ENCODE results near the gene KCNQ4. TPM values are rescaled to one million over a fixed set of nuclear protein-coding genes. Genes with fewer than 3 reads are reported as not detected.

KCNQ4 gene
- total and polyA plus RNA-seq, 10 of the 15 experiments (the other 5 are each of a cell fraction or from before 2014, with no cell fraction given), result 0.04 to 0.18 (median 0.08) TPM; not detected in 2

GRCh38 chr1:40753142-40753882 lies 30.3 kb upstream of the KCNQ4 start (continued):
- TF ChIP-seq CEBPZ (IDR thresholded peaks at IDR 0.05; ENCODE audit: low read depth, low read length) (no peak), SMAD5 (IDR thresholded peaks at IDR 0.05; ENCODE audit: low read depth) (no peak), POU2F2 (IDR thresholded peaks at IDR 0.05; ENCODE audit: borderline replicate concordance, low read depth, low read length) (peak; percentile 45; the same call in 1 of the 3 replicates), ESRRA (IDR thresholded peaks at IDR 0.05; ENCODE audit: low read length) (no peak), STAT1 (conservative IDR thresholded peaks at IDR 0.05) (no peak), HCFC1 (IDR thresholded peaks at IDR 0.05; ENCODE audit: low read length) (no peak), ZNF24 (IDR thresholded peaks at IDR 0.05) (no peak), PML (IDR thresholded peaks at IDR 0.05; ENCODE audit: low read length) (no peak), SP1 (IDR thresholded peaks at IDR 0.05; ENCODE audit: low read depth, low read length) (no peak), ASH2L (IDR thresholded peaks at IDR 0.05; ENCODE audit: borderline replicate concordance, low read depth) (no peak), ZSCAN29 (IDR thresholded peaks at IDR 0.05) (no peak), TCF7 (IDR thresholded peaks at IDR 0.05; ENCODE audit: borderline replicate concordance) (no peak), PRDM15 (CRISPR knock-in tag; IDR thresholded peaks at IDR 0.05) (no peak), SUZ12 (IDR thresholded peaks at IDR 0.05; ENCODE audit: unreplicated experiment) (no peak), MYC (IDR thresholded peaks at IDR 0.05; ENCODE audit: insufficient read depth, insufficient read length, insufficient replicate concordance, low read length, severe bottlenecking) (no peak), ZNF687 (IDR thresholded peaks at IDR 0.05) (no peak), PAX5 (IDR thresholded peaks at IDR 0.05; ENCODE audit: borderline replicate concordance, low read depth, low read length) (no peak), NBN (IDR thresholded peaks at IDR 0.05) (no peak)

All from GM12878 (cell line).